Measurements from ENCODE around the gene PHF21A.

PHF21A gene

DNA sequence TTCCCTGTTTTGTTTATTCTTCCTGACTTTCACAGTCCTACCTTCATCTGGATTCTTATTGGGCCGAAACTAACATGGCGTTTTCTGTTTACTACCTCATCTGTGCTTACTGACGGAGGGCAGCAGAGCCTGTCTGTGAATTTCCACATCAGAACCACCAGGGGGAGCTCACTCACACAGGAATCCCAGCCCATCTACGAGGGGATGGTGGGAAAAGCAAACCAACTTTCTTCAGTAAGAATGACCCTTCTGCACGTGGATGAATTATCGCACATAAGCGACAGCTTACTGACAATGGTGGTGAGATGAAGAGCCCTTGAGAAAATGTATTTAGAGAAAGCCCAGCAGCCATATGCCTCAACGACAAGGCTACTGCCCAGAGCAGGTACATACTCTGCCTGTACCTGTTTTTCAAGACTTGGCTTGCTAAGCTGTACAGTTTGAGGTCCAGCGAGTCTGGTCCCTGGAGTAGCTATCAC, 156.3 kb downstream of the PHF21A start:
- H3K9me3 ChIP-seq (ENCODE audit: low read depth, low read length), result no peaks in the 10 kb centered on the region
- peak; percentile 44 for TF ChIP-seq FOXP2 (optimal IDR thresholded peaks at IDR 0.05; ENCODE audit: control extremely low read depth, extremely low read length, insufficient read depth)
- no peak for TF ChIP-seq POLR2AphosphoS5 (IDR thresholded peaks at IDR 0.05; ENCODE audit: borderline replicate concordance, low read depth, low read length)
- no peak overlapping the region for H3K9ac ChIP-seq (ENCODE audit: insufficient read length)
- DNase-seq (ENCODE audit: low read depth, low spot score), result peak; percentile 44
- no peak overlapping the region for H3K4me3 ChIP-seq
- H3K27ac ChIP-seq, result no peak overlapping the region
- H3K36me3 ChIP-seq (ENCODE audit: insufficient read depth, low read length), result peaks cover 48% of the 10 kb centered on the region

DNA sequence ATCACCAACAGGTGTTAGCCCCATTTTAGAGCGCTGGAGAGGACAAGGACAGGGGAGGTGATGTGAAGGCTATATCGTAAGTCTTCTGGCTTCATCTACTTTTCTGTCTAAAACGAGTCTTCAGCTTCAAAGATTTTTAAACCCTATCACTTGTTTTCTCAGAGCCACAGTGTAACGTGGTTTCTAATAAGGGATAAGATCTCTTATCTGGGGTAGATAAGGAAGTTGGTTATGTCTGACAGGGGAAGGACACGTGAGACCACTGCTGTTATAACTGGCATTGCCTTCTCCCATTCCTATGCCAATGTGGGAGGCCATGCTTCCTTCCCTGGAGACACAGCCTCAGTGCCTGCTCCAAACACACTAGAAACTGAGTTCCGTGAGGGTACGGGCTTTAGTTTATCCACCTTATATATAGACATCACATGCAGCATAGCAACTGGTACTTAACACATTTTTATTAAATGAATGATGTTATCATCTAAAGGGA, 159.5 kb downstream of the PHF21A start:
- Histone ChIP-seq H3K27ac (no peak overlapping the region), H3K4me3 (no peak overlapping the region), H3K36me3 (ENCODE audit: insufficient read depth, low read length) (peaks cover 45% of the 10 kb centered on the region), H3K9ac (ENCODE audit: insufficient read length) (no peak overlapping the region), H3K9me3 (ENCODE audit: low read depth, low read length) (peaks cover 2% of the 10 kb centered on the region)
- no peak for TF ChIP-seq FOXP2 (optimal IDR thresholded peaks at IDR 0.05; ENCODE audit: control extremely low read depth, extremely low read length, insufficient read depth)
- TF ChIP-seq EZH2 (IDR thresholded peaks at IDR 0.05), result no peak
- TF ChIP-seq POLR2AphosphoS5 (IDR thresholded peaks at IDR 0.05; ENCODE audit: borderline replicate concordance, low read depth, low read length), result no peak
- no peak for DNase-seq (ENCODE audit: low read depth, low spot score)

DNA sequence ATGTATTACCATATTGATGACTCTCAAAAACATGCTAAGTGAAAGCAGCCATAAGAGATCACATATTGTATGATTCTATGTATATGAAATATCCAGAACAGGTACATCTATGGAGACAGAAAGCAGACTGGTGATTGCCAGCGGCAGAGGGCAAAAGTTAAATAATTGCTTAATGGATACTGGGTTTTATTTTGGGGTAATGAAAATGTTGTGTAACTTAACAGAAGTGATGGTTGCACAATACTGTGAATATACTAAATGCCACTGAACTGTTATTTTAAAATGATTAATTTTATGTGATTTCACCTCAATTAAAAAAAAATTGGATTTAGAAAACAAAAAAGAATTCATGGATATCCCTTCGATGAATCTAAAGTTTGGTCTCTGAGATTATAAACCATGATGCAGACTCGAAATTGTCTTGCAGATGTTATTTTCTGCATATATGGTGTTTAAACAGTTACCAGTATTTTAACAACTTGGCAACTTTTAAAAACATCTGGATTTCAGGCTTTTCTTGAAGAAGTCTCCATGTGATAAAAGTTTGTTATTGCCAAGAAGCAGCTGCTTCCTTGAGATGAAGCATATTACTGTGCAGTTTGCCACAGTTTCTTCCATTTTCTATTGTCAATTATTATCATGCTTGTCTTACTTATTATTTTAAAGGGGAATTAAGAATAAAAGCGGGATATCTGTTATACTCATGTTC, 160.7 kb downstream of the PHF21A start:
- H3K36me3 ChIP-seq (ENCODE audit: insufficient read depth, low read length), result peaks cover 48% of the 10 kb centered on the region
- peaks cover 2% of the 10 kb centered on the region for H3K9me3 ChIP-seq (ENCODE audit: low read depth, low read length)
- no peak overlapping the region for H3K27ac ChIP-seq
- no peak for TF ChIP-seq EZH2 (IDR thresholded peaks at IDR 0.05)
- TF ChIP-seq POLR2AphosphoS5 (IDR thresholded peaks at IDR 0.05; ENCODE audit: borderline replicate concordance, low read depth, low read length), result no peak
- no peak for TF ChIP-seq FOXP2 (optimal IDR thresholded peaks at IDR 0.05; ENCODE audit: control extremely low read depth, extremely low read length, insufficient read depth)
- DNase-seq (ENCODE audit: low read depth, low spot score), result no peak
- no peak overlapping the region for H3K4me3 ChIP-seq
- H3K9ac ChIP-seq (ENCODE audit: insufficient read length), result no peak overlapping the region

DNA sequence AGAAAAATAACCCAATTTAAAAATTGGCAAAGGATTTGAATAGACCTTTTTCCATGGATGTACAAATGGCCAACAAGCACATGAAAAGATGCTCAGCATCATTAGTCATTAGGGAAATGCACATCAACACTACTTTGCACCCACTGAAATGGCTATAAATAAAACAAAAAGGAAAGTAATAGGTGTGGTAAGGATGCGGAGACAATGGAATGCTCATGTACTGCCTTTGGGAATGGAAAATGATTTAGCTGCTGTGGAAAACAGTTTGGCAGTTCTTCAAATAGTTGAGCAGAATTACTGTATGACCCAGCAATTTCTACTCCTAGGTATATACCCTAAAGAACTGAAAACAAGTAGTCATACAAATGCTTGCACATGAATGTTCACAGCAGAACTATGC, 161.4 kb downstream of the PHF21A start:
- DNase-seq (ENCODE audit: low read depth, low spot score), result no peak
- no peak overlapping the region for H3K9ac ChIP-seq (ENCODE audit: insufficient read length)
- no peak for TF ChIP-seq FOXP2 (optimal IDR thresholded peaks at IDR 0.05; ENCODE audit: control extremely low read depth, extremely low read length, insufficient read depth)
- TF ChIP-seq EZH2 (IDR thresholded peaks at IDR 0.05), result no peak
- TF ChIP-seq POLR2AphosphoS5 (IDR thresholded peaks at IDR 0.05; ENCODE audit: borderline replicate concordance, low read depth, low read length), result no peak
- no peak overlapping the region for H3K4me3 ChIP-seq
- peaks cover 44% of the 10 kb centered on the region for H3K36me3 ChIP-seq (ENCODE audit: insufficient read depth, low read length)
- no peak overlapping the region for H3K27ac ChIP-seq
- peaks cover 2% of the 10 kb centered on the region for H3K9me3 ChIP-seq (ENCODE audit: low read depth, low read length)

DNA sequence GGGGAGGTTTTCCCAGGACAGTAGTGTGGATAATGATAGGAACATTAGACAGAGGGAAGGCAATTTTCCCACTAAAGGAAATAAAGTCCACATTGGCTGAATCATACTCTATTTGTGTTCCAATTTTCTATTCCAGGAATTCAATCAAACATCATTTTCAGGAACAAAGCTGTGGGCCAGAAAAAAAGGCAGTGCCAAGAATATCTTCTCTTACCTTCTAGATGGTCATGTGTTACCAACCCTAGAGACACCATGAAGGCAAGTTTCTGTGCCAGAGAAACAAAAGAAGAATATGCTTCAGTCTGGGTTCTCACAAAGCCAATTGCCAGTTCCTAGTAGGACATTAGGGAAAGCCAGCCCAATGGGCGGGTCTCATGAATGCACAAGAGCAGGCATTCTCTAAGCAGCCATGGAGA, 171.3 kb downstream of the PHF21A start:
- DNase-seq (ENCODE audit: low read depth, low spot score), result no peak
- Histone ChIP-seq H3K27ac (no peak overlapping the region), H3K4me3 (no peak overlapping the region), H3K36me3 (ENCODE audit: insufficient read depth, low read length) (peaks cover 62% of the 10 kb centered on the region), H3K9me3 (ENCODE audit: low read depth, low read length) (no peaks in the 10 kb centered on the region), H3K9ac (ENCODE audit: insufficient read length) (no peak overlapping the region)
- TF ChIP-seq FOXP2 (optimal IDR thresholded peaks at IDR 0.05; ENCODE audit: control extremely low read depth, extremely low read length, insufficient read depth) (no peak), POLR2AphosphoS5 (IDR thresholded peaks at IDR 0.05; ENCODE audit: borderline replicate concordance, low read depth, low read length) (no peak), EZH2 (IDR thresholded peaks at IDR 0.05) (no peak)

DNA sequence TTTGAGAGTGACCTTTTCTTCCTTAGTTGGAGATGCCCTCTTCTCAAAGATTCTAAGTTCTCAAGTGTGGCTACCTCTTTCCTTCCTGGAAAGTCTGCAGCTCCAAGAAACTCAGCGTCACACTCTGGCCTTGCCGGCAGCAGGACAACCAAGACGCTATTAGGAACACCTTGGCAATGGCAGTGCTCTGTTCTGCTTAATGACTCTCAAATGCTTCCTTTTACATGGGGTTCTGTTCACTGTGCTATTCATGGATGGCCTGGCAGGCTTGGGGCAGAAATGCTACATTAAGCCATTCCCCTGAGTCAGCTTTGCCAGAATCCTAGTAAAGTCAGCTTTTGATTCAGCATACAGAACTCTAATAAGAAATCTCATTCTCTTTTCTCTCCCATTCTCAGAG, 172.9 kb downstream of the PHF21A start:
- peaks cover 59% of the 10 kb centered on the region for H3K36me3 ChIP-seq (ENCODE audit: insufficient read depth, low read length)

DNA sequence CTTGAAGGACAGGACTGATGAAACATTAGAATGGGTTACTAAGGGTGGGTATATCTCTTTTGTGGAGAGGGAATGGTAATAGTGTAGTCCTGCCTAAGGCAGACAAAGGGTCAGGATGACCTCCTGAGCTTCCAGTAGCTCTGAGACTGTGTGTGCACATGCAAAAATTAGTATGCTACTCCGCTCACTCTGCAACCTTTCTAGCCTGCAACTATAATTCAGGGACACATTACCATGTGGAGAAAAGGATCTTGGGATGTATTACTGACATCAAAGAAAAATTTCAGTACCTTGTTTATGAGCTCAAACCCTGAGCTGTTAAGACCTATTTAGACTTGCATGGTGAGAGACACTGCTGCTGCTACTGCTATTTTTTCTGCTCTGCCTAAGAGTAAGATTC, 173.4 kb downstream of the PHF21A start:
- DNase-seq (ENCODE audit: low read depth, low spot score), result no peak
- Histone ChIP-seq H3K4me3 (no peak overlapping the region), H3K9ac (ENCODE audit: insufficient read length) (no peak overlapping the region), H3K9me3 (ENCODE audit: low read depth, low read length) (no peaks in the 10 kb centered on the region), H3K36me3 (ENCODE audit: insufficient read depth, low read length) (peaks cover 57% of the 10 kb centered on the region), H3K27ac (no peak overlapping the region)
- no peak for TF ChIP-seq FOXP2 (optimal IDR thresholded peaks at IDR 0.05; ENCODE audit: control extremely low read depth, extremely low read length, insufficient read depth)

More for the DNA sequence above, 172.9 kb downstream of the PHF21A start:
- no peak for DNase-seq (ENCODE audit: low read depth, low spot score)
- TF ChIP-seq EZH2 (IDR thresholded peaks at IDR 0.05), result no peak
- no peak for TF ChIP-seq POLR2AphosphoS5 (IDR thresholded peaks at IDR 0.05; ENCODE audit: borderline replicate concordance, low read depth, low read length)
- TF ChIP-seq FOXP2 (optimal IDR thresholded peaks at IDR 0.05; ENCODE audit: control extremely low read depth, extremely low read length, insufficient read depth), result no peak
- Histone ChIP-seq H3K9me3 (ENCODE audit: low read depth, low read length) (no peaks in the 10 kb centered on the region), H3K27ac (no peak overlapping the region), H3K4me3 (no peak overlapping the region), H3K9ac (ENCODE audit: insufficient read length) (no peak overlapping the region)

DNA sequence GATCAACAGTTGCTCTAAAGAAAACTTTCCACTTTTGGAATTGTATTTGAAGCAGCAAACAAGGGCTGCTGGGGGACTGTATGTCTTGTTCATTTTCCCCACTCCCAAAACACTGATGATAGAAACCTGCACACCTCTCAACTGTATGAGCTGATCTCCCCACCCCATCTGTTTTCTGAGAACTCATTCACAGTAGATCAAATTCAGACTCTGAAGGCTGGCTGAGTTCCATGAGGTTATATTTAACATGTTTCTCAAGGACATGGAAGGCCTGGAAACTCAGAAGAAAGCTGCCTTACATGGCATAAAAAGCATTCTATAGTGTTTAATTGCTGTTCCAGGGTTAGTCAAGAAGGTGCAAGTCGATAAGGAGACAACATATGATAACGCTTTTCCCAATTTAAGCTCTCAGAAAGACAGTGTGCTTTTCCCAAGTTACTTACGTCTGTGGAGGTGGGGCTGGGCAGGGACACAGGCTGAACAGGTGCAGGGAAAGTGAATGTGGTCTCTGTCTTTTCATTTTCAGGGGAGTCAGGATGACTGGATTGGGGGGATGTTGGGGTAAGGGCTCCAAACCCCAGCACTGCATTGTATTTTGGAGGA, 175.8 kb downstream of the PHF21A start:
- Histone ChIP-seq H3K36me3 (ENCODE audit: insufficient read depth, low read length) (peaks cover 49% of the 10 kb centered on the region), H3K27ac (no peak overlapping the region), H3K9me3 (ENCODE audit: low read depth, low read length) (no peaks in the 10 kb centered on the region), H3K4me3 (no peak overlapping the region), H3K9ac (ENCODE audit: insufficient read length) (no peak overlapping the region)
- DNase-seq (ENCODE audit: low read depth, low spot score), result no peak
- TF ChIP-seq POLR2AphosphoS5 (IDR thresholded peaks at IDR 0.05; ENCODE audit: borderline replicate concordance, low read depth, low read length), result no peak
- no peak for TF ChIP-seq FOXP2 (optimal IDR thresholded peaks at IDR 0.05; ENCODE audit: control extremely low read depth, extremely low read length, insufficient read depth)
- no peak for TF ChIP-seq EZH2 (IDR thresholded peaks at IDR 0.05)
